K562 (cell line): ENCODE results near the gene COL28A1.

ENCODE experiments used
- CBX8 ChIP-seq: fragments of 200-600 bp; sonication (generic); IDR thresholded peaks from 2 replicates; pipeline ENCODE4 v1.6.1; 2012; ENCODE audit warnings: borderline replicate concordance, mixed run types, low read depth, mild to moderate bottlenecking, moderate library complexity, mixed read lengths, low read length, control low read depth, inconsistent platforms; ENCODE audit not compliant: poor library complexity, severe bottlenecking; ENCODE audit errors: extremely low read depth
- CUX1 ChIP-seq: fragments of 200-800 bp; sonication (Bioruptor generic); IDR thresholded peaks from 2 replicates; pipeline ENCODE4 v1.6.1; 2016; ENCODE audit warnings: missing genetic modification characterization, missing compliant biosample characterization
- KDM1A ChIP-seq, 2 experiments: fragments of 450-650 bp; IDR thresholded peaks; 2 replicates each; pipeline ENCODE4 v1.6.1; 2016; ENCODE audit warnings: mild to moderate bottlenecking in 2 of 2
- KLF1 ChIP-seq: fragments of 450-650 bp; IDR thresholded peaks from 2 replicates; pipeline ENCODE4 v1.6.1; 2016; ENCODE audit warnings: missing genetic modification characterization, missing compliant biosample characterization
- NR3C1 ChIP-seq: sonication (generic); formaldehyde crosslinking; IDR thresholded peaks from 2 replicates; pipeline ENCODE4 v1.8.1; 2022; ENCODE audit warnings: missing genetic modification reagents
- POLR2A ChIP-seq: fragments of 450-650 bp; conservative IDR thresholded peaks from 2 replicates; pipeline ENCODE4 v1.6.1; 2016
- POLR2AphosphoS5 ChIP-seq: IDR thresholded peaks from 2 replicates; pipeline ENCODE4 v1.6.1; 2011; ENCODE audit warnings: mild to moderate bottlenecking, low read depth, low read length, moderate library complexity; ENCODE audit not compliant: control insufficient read depth, insufficient read depth
- ZNF12 ChIP-seq: sonication (generic); formaldehyde crosslinking; IDR thresholded peaks from 2 replicates; pipeline ENCODE4 v1.4.0; 2020; ENCODE audit warnings: mild to moderate bottlenecking, missing genetic modification reagents
- ZNF124 ChIP-seq: sonication (generic); formaldehyde crosslinking; IDR thresholded peaks from 2 replicates; pipeline ENCODE4 v1.8.1; 2022; ENCODE audit warnings: missing genetic modification reagents
- ZNF431 ChIP-seq: sonication (generic); formaldehyde crosslinking; IDR thresholded peaks from 2 replicates; pipeline ENCODE4 v1.8.0; 2022; ENCODE audit warnings: mild to moderate bottlenecking, missing genetic modification reagents

- TF ChIP-seq KDM1A (IDR thresholded peaks at IDR 0.05): no peak
- no peak for TF ChIP-seq POLR2AphosphoS5
- no peak for TF ChIP-seq POLR2A
- no peak for TF ChIP-seq ZNF12 (CRISPR knock-in tag)
- no peak for TF ChIP-seq CBX8
- TF ChIP-seq CUX1 (CRISPR knock-in tag): no peak
- TF ChIP-seq ZNF431 (CRISPR knock-in tag): no peak
- no peak for TF ChIP-seq NR3C1 (CRISPR knock-in tag)
- TF ChIP-seq ZNF124 (CRISPR knock-in tag): no peak
- no peak for TF ChIP-seq KLF1 (tag)
Measured at GRCh38 chr7:7495171-7495570, 40.5 kb downstream of the COL28A1 start.
